RWPE2 (cell line): ENCODE results near the gene PEX5L.

ENCODE experiments used
- ATAC-seq: fragments of 200-7000 bp; cut with Tn5 transposase; 3 replicates; pipeline ENCODE4 v1.9.1; 2021; ENCODE audit warnings: low read depth
- DNase-seq: peaks from one replicate; pipeline ENCODE4 v3.0.0-alpha.2; 2020; ENCODE audit warnings: low spot score
- H3K27ac ChIP-seq: fragments of 450-650 bp; 2 replicates; pipeline ENCODE4 v1.5.1; 2017; ENCODE audit warnings: mild to moderate bottlenecking; ENCODE audit not compliant: poor library complexity, severe bottlenecking
- H3K27me3 ChIP-seq: fragments of 250-450 bp; sonication (Bioruptor Pico); 2 replicates; pipeline ENCODE4 v1.5.1; 2021; ENCODE audit warnings: mild to moderate bottlenecking, moderate library complexity; ENCODE audit not compliant: insufficient read depth, poor library complexity, severe bottlenecking
- H3K36me3 ChIP-seq: fragments of 250-450 bp; sonication (Bioruptor Pico); 2 replicates; pipeline ENCODE4 v1.5.1; 2020; ENCODE audit warnings: low read depth, mild to moderate bottlenecking, moderate library complexity
- H3K4me1 ChIP-seq: fragments of 250-450 bp; sonication (Bioruptor Pico); 2 replicates; pipeline ENCODE4 v1.5.1; 2021; ENCODE audit warnings: mild to moderate bottlenecking, moderate library complexity; ENCODE audit not compliant: insufficient read depth, poor library complexity, severe bottlenecking
- H3K4me3 ChIP-seq: fragments of 250-450 bp; sonication (Bioruptor Pico); 2 replicates; pipeline ENCODE4 v1.5.1; 2021; ENCODE audit warnings: mild to moderate bottlenecking, moderate library complexity; ENCODE audit not compliant: severe bottlenecking
- H3K9me3 ChIP-seq: fragments of 250-450 bp; sonication (Bioruptor Pico); 2 replicates; pipeline ENCODE4 v1.5.1; 2021; ENCODE audit warnings: mild to moderate bottlenecking, moderate library complexity; ENCODE audit not compliant: severe bottlenecking
- TF ChIP-seq, protein P1 (sequence below): fragments of 450-650 bp; IDR thresholded peaks from one replicate; pipeline ENCODE4 v1.5.1; 2017; ENCODE audit warnings: mild to moderate bottlenecking, moderate library complexity; ENCODE audit not compliant: poor library complexity, severe bottlenecking

PEX5L gene

DNA sequence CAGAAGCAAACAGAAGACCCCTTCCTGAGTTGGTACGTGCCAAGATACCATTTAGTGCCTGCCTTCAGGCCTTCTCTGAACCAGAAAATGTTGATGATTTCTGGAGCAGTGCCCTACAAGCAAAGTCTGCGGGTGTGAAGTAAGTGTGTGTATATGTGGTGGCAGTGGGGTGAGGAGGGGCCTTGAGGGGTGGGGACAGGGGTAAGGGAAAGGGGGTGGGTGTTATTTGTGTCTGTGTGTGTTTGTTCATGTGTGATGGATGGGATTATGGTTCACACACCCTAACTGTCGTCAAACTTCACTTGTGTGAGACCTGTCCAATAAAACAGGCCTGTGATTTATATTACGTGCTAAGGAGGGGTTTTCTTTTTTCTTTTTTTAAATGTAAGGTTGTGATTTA, 291.7 kb downstream of the PEX5L start:
- no peaks in the 10 kb centered on the region for H3K9me3 ChIP-seq
- TF ChIP-seq, protein P1, sequence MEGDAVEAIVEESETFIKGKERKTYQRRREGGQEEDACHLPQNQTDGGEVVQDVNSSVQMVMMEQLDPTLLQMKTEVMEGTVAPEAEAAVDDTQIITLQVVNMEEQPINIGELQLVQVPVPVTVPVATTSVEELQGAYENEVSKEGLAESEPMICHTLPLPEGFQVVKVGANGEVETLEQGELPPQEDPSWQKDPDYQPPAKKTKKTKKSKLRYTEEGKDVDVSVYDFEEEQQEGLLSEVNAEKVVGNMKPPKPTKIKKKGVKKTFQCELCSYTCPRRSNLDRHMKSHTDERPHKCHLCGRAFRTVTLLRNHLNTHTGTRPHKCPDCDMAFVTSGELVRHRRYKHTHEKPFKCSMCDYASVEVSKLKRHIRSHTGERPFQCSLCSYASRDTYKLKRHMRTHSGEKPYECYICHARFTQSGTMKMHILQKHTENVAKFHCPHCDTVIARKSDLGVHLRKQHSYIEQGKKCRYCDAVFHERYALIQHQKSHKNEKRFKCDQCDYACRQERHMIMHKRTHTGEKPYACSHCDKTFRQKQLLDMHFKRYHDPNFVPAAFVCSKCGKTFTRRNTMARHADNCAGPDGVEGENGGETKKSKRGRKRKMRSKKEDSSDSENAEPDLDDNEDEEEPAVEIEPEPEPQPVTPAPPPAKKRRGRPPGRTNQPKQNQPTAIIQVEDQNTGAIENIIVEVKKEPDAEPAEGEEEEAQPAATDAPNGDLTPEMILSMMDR: no peak

More for the DNA sequence above, 291.7 kb downstream of the PEX5L start:
- H3K4me3 ChIP-seq: no peak overlapping the region
- ATAC-seq (no peak), DNase-seq (no peak)
- no peaks in the 10 kb centered on the region for H3K27me3 ChIP-seq
- no peaks in the 10 kb centered on the region for H3K4me1 ChIP-seq
- no peaks in the 10 kb centered on the region for H3K36me3 ChIP-seq
- H3K27ac ChIP-seq: no peak overlapping the region
